ENCODE data around the gene MTHFD1L.
"Not testable (repeated sequence)": the region's sequence is repeated elsewhere in the genome, so short reads cannot be mapped to it uniquely, and the experiment has no call there.

Gene MTHFD1L

GRCh38 chr6:151067684-151068596 lies 202.4 kb downstream of the MTHFD1L start:
- peak; percentile 96 for DNase-seq (ENCODE audit: low read depth)

GRCh38 chr6:151068761-151069312 lies 203.3 kb downstream of the MTHFD1L start:
- no peak for DNase-seq (ENCODE audit: low read depth)

- DNase-seq (ENCODE audit: low read depth): no peak
Measured at GRCh38 chr6:151069641-151070040, 204.1 kb downstream of the MTHFD1L start.

- no peak for DNase-seq (ENCODE audit: low read depth)
Measured at GRCh38 chr6:151070631-151071051, 205.1 kb downstream of the MTHFD1L start.

- peak; percentile 90 for DNase-seq (ENCODE audit: low read depth)
Measured at GRCh38 chr6:151071295-151071694, 205.8 kb downstream of the MTHFD1L start.

GRCh38 chr6:151073146-151073545 lies 207.6 kb downstream of the MTHFD1L start:
- no peak for DNase-seq (ENCODE audit: low read depth)

GRCh38 chr6:151073701-151074100 lies 208.2 kb downstream of the MTHFD1L start:
- DNase-seq (ENCODE audit: low read depth): no peak

- DNase-seq (ENCODE audit: low read depth): no peak
Measured at GRCh38 chr6:151075005-151075404, 209.5 kb downstream of the MTHFD1L start.

GRCh38 chr6:151075527-151075926 lies 210.0 kb downstream of the MTHFD1L start:
- DNase-seq (ENCODE audit: low read depth): peak; percentile 72

- no peak for DNase-seq (ENCODE audit: low read depth)
Measured at GRCh38 chr6:151075930-151076555, 210.5 kb downstream of the MTHFD1L start.

- DNase-seq (ENCODE audit: low read depth): no peak
Measured at GRCh38 chr6:151078655-151079054, 213.2 kb downstream of the MTHFD1L start.

GRCh38 chr6:151081656-151082055 lies 216.2 kb downstream of the MTHFD1L start:
- DNase-seq (ENCODE audit: low read depth): no peak

GRCh38 chr6:151082079-151082478 lies 216.6 kb downstream of the MTHFD1L start:
- DNase-seq (ENCODE audit: low read depth): no peak

GRCh38 chr6:151084275-151084674 lies 218.8 kb downstream of the MTHFD1L start:
- DNase-seq (ENCODE audit: low read depth): no peak

- not testable (repeated sequence) for DNase-seq (ENCODE audit: low read depth)
Measured at GRCh38 chr6:151087055-151087454, 221.6 kb downstream of the MTHFD1L start.

GRCh38 chr6:151087861-151088598 lies 222.5 kb downstream of the MTHFD1L start:
- no peak for DNase-seq (ENCODE audit: low read depth)

GRCh38 chr6:151088599-151088935 lies 223.1 kb downstream of the MTHFD1L start:
- no peak for DNase-seq (ENCODE audit: low read depth)

- no peak for DNase-seq (ENCODE audit: low read depth)
Measured at GRCh38 chr6:151088963-151089362, 223.5 kb downstream of the MTHFD1L start.

- no peak for DNase-seq (ENCODE audit: low read depth)
Measured at GRCh38 chr6:151089978-151090377, 224.5 kb downstream of the MTHFD1L start.

- DNase-seq (ENCODE audit: low read depth): no peak
Measured at GRCh38 chr6:151091571-151091970, 226.1 kb downstream of the MTHFD1L start.

GRCh38 chr6:151092591-151092990 lies 227.1 kb downstream of the MTHFD1L start:
- DNase-seq (ENCODE audit: low read depth): no peak

GRCh38 chr6:151093706-151094105 lies 228.2 kb downstream of the MTHFD1L start:
- no peak for DNase-seq (ENCODE audit: low read depth)

Data from non-pigmented ciliary epithelial cell (primary cell).